GM06990 (cell line): ENCODE measurements around the gene SLC12A2.

ENCODE experiments used
- DNase-seq: peaks from one replicate; pipeline ENCODE4 v3.0.0-alpha.2; 2011; ENCODE audit not compliant: insufficient read length; ENCODE audit errors: extremely low read depth
- H3K27me3 ChIP-seq: replicated peaks from 2 replicates; pipeline ENCODE4 v1.6.0; 2011; ENCODE audit warnings: low read length; ENCODE audit not compliant: control insufficient read depth, insufficient read depth
- H3K36me3 ChIP-seq: 2 replicates; pipeline ENCODE4 v1.5.1; 2011; ENCODE audit warnings: low read length; ENCODE audit not compliant: control insufficient read depth, insufficient read depth
- H3K4me3 ChIP-seq: replicated peaks from 2 replicates; pipeline ENCODE4 v1.5.1; 2011; ENCODE audit warnings: low read depth, mild to moderate bottlenecking, control low read depth, low read length
- CTCF ChIP-seq: IDR thresholded peaks from 2 replicates; pipeline ENCODE4 v1.5.1; 2011; ENCODE audit warnings: low read length, control low read depth, mild to moderate bottlenecking, inconsistent platforms; ENCODE audit not compliant: insufficient read depth, poor library complexity, severe bottlenecking

Gene SLC12A2

GRCh38 chr5:128074953-128075352, 8.6 kb upstream of the SLC12A2 start:
- H3K27me3 ChIP-seq, result no peaks in the 10 kb centered on the region
- H3K4me3 ChIP-seq, result no peak overlapping the region
- no peak for TF ChIP-seq CTCF
- no peak for DNase-seq
- H3K36me3 ChIP-seq, result peaks cover 2% of the 10 kb centered on the region

GRCh38 chr5:128077526-128077925, 6.0 kb upstream of the SLC12A2 start:
- no peak for DNase-seq
- H3K4me3 ChIP-seq, result no peak overlapping the region
- no peak for TF ChIP-seq CTCF
- no peaks in the 10 kb centered on the region for H3K27me3 ChIP-seq
- peaks cover 2% of the 10 kb centered on the region for H3K36me3 ChIP-seq

GRCh38 chr5:128081111-128081851, 2.3 kb upstream of the SLC12A2 start:
- TF ChIP-seq CTCF, result peak; percentile 3
- Histone ChIP-seq H3K36me3 (no peaks in the 10 kb centered on the region), H3K27me3 (no peaks in the 10 kb centered on the region), H3K4me3 (peak overlapping the region; percentile 79)
- no peak for DNase-seq

- DNase-seq, result no peak
- no peak for TF ChIP-seq CTCF
Observed at GRCh38 chr5:128082551-128083032, 974 bp upstream of the SLC12A2 start.

GRCh38 chr5:128083811-128084227, 253 bp downstream of the SLC12A2 start:
- Histone ChIP-seq H3K27me3 (no peaks in the 10 kb centered on the region), H3K36me3 (no peaks in the 10 kb centered on the region), H3K4me3 (peak overlapping the region; percentile 79)
- no peak for DNase-seq
- TF ChIP-seq CTCF, result no peak

More at GRCh38 chr5:128082551-128083032, 974 bp upstream of the SLC12A2 start:
- H3K27me3 ChIP-seq, result no peaks in the 10 kb centered on the region
- H3K36me3 ChIP-seq, result no peaks in the 10 kb centered on the region
- H3K4me3 ChIP-seq, result peak overlapping the region; percentile 79
